HG02884 (cell line): ENCODE data around the gene ZBTB47.

Experiments used
- ATAC-seq: cut with Tn5 transposase; IDR thresholded peaks from one replicate; pipeline ENCODE4 v1.9.1; 2021; ENCODE audit warnings: mild to moderate bottlenecking, moderate library complexity; ENCODE audit not compliant: unreplicated experiment

ZBTB47 gene

GRCh38 chr3:42711491-42712343 lies 58.2 kb downstream of the ZBTB47 start:
- ATAC-seq = no peak

- no peak for ATAC-seq
These were observed 58.8 kb downstream of the ZBTB47 start for GRCh38 chr3:42712344-42712648.

- ATAC-seq = no peak
These were observed 59.3 kb downstream of the ZBTB47 start for GRCh38 chr3:42712688-42713372.

GRCh38 chr3:42713747-42714146 lies 60.2 kb downstream of the ZBTB47 start:
- ATAC-seq = no peak

- no peak for ATAC-seq
These were observed 60.8 kb downstream of the ZBTB47 start for GRCh38 chr3:42714171-42714852.
